ENCODE measurements around the gene GDF2.

The GDF2 gene

DNA sequence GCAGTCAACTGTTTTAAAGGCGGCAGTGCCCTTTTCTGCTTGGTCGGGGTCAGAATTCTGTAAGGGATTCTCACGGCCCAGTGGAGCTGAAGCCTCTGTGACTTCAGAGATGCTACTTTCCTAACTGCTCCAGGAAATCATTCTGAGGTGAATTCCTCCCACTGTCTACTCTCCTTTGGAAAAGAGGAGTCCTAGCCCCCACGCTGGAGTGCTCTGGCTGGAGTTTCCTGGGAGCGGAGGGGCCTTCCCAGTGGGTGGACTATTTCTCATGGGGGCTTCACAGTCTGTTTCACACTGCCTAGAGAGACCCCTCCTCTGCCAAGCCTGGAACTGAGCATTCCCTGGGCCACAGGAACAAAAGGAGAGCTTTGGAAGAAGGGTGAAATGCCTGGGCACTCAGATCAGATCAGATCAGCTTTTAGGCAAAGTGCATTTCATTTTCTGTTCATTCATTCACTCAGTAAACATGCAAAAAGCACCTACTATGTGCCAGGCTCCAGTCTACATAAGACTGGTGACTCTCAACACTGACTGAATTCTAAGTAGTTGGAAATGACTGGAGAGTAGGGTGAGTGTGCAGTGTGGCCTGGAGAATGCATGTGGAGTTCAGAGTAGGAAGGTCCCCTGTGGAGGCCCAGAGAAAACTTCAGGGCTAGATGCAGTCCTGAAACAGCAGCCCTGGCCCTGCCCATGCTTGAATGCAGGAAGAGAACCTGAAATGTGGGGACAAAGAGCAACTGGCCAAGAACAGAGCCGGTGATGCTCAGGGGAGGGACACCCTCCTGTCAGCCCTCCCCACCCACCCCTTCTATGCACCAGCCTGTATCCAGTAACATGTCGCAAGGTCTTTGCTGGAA lies 49.6 kb downstream of the GDF2 start:
- DNase-seq = no peak

DNA sequence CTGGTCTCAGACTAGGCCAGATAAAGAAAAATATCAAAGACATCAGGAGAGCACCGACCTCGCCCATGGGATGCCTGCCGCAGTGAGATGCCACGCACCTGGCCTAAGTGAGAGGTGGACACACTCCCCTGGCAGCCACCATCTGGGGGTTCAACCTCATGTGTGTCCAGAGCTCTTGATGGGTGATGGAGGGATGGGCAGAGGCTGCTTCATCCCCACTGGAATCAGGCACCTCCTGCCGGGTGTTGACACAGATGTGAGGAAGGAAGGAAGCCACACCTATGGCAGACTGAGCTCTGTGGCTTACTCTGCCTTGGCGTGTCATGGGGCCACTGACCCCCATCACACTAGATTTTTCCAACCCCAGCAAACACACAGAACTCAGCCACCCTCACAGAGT lies 50.5 kb downstream of the GDF2 start:
- no peak for DNase-seq

DNA sequence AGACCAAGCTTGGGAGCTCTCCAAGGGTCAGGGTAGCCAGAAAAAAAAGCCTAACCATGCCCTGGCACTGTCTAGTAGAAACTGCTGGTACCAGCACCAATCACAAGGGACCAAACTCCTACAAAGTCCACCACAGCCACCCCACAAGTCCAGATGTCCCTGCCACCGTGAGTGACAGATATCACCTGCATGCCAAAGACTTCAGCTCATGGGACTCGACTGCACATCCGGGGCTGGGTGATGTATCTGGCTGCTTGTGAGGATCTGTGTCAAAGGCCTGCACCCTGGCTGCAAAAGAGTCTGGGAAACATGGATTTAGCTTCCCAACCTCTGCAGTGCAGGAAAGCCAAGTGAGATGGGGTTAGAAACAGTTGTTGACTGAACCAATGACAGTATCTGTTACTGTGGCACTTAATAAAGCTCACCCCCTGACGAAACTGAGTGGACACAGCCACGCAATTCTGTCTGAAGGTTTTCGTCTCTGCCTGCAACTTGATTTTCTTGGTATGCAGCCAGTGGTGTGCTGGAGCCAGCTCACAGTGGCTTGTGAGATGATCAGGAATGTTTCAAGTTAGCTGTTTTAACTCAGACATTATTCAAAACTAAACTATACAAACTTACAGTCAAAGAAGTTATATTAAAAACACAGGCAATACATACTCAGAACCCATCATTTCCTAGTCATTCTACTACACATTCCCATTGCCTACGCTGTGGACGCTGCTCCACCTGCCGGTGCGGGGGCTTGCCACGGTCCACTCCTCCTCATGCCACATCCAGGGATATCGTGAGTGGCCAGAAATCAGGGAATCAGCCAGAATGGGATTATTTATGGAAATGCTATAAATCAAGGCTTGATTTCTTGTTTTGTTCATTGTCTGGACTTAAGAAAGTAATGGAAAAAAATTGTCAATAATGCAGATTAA lies 52.6 kb downstream of the GDF2 start:
- DNase-seq = no peak

DNA sequence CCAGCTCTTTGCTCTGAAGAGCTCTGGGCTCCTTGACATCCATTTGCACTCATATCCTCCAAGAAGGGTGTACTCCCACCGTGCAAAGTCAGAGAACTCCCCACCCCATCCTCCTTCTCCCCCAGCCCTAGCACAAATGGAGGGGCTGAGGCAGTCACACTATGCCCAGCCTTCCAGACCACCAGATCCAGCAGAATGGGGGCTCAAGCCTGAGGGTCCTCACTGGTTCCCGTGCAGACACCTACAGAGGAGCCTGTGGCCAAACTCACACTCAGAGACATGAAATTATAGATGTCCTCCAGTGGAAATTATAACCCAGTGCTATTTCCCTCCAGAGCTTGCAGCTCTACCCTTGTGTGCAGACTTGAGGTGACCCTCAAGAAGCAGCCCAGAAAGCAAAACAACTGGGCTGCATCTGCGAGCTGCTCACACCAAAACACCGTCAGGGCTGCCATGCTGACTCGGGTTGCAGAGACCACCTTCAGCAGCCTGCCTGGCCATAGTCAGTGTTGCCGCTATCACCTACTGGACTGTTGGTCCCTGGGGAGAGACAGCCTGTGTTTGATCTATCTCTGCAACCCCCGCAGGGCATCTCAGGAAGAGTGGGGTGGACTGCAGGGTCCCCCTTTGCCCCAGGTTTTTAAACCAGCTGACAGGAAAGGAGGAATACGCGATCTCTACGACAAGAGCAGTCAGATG lies 54.4 kb downstream of the GDF2 start:
- DNase-seq = no peak

Data from DMS153 (cell line).